Endometrium (tissue), 2 donors: ENCODE measurements around the gene FBLIM1.
"Not testable (repeated sequence)": the region's sequence is repeated elsewhere in the genome, so short reads cannot be mapped to it uniquely, and the experiment has no call there.

Source experiments
- FAIRE-seq: peaks from 2 replicates; lab custom pipeline; 2012; peaks lifted over from hg19 to GRCh38; lab: Jason Lieb, UNC
- donor health status: control.
- donor health status: control.

Gene FBLIM1

DNA sequence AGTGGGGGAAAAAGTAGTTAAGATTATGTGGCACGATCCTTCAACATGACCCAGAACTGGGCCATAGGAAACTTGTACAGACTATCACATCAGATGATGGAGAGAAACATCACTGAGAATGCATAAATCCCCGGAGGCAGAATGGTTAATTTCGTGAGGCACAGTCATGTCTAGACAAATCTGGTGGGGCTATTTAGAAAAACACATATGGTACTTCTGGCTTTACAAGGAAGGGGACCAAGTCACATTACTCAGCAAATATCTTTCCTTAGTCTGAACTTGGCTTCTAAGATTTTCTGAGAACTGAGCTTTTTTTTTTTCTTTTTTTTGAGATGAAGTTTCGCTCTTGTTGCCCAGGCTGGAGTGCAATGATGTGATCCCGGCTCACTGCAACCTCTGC, 58.1 kb downstream of the FBLIM1 start:
- FAIRE-seq, result no peak

DNA sequence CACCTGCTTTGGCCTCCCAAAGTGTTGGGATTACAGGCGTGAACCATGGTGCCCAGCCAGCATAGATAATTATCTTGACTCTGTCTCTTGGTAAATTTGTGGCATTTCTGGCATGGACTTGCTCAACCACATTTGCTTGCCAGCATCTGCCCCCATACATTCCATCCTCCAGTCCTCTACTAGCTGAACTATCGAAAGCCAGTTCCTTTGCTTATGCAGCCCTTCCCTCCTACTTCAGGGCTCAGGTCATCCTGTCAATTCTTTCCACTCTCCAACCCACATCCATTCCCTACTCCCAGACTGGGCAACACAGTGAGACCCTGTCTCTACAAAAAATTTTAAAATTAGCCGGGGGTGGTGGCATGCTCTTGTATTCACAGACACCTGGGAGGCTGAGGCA, 61.9 kb downstream of the FBLIM1 start:
- FAIRE-seq, result no peak

DNA sequence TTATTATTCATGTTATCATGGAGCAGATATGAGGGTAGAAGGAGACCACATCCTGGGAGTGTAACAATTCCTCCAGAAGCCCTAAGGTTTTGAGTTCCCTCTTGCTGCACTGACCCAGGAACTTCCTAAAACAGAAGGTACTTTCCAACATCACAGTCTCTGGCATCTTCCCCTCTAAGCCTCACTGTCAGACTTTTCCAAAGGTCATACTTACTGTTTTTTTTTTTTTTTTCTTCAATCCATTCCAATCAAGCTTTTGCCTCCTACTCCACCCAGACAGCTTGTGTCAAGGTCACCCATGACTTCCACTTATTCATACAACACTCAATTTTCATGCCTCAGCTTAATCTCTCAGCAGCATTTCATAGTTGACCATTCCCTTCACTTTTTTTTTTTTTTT, 67.2 kb downstream of the FBLIM1 start:
- no peak for FAIRE-seq

DNA sequence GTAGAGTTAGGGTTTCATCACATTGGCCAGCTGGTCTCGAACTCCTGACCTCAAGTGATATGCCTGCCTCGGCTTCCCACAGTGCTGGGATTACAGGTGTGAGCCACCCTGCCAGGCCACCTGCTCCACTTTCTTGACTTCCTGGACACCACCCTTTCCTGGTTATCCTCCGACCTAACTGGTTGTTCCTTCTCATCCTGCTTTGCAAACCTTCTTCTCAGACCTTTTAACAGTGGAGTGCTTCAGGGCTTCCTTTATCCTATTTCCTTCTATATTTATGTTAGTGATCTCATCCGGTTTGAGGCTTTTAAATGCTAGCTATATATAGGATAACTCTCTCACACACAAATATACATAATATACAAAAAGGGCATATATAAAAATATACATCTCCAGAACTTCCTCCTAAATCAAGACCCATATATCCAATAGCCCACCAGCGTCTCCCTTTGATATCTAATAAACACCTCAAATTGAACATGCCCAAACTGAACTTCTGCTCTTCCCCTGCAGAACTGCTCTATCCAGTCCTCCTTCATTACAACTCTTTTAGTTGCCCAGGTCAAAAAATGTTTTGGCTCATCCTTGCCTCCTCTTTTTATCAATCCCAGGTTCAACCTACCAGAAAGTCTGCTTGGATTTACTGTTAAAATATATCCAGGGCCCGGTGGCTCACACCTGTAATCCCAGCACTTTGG, 68.4 kb downstream of the FBLIM1 start:
- no peak for FAIRE-seq

DNA sequence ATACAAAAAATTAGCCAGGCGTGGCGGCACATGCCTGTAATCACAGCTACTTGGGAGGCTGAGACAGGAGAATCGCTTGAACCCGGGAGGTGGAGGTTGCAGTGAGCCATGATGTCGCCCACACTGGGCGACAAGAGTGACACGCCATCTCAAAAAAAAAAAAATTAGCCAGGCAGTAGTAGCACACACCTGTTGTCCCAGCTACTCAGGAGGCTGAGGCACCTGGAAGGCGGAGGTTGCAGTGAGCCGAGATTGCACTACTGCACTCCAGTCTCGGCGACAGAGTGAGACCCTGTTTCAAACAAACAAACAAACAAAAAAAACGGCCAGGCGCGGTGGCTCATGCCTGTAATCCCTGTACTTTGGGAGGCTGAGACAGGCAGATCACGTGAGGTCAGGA, 69.0 kb downstream of the FBLIM1 start:
- FAIRE-seq, result not testable (repeated sequence)

DNA sequence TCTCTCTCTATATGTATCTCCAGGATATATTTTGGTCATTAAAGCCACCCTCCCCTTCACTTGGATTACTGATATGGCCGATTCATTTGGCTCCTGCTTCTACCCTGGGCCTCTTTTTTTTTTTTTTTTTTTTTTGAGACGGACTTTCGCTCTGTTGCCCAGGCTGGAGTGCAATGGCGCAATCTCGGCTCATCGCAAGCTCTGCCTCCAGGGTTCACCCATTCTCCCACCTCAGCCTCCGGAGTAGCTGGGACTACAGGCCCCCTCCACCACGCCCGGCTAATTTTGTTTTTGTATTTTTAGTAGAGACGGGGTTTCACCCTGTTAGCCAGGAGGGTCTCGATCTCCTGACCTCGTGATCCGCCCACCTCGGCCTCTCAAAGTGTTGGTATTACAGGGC, 70.3 kb downstream of the FBLIM1 start:
- FAIRE-seq, result not testable (repeated sequence)

DNA sequence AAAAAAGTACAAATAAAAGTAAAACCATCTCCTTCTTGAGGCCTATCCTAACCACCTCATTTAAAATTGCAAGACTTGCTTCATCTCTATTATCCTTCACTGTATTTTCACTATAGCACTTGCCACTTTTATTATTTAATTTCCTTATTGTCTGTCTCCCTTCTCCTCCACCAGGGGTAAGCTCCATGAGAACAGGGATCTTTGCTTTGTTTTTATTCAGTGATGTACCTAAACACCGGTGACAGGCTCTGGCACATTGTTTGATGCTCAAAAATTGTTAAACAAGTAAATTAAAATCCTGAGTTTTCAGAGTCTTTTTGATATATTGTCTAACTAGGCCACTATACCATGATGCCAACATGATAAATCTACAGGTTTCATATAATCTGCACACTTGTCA, 71.7 kb downstream of the FBLIM1 start:
- FAIRE-seq, result no peak

DNA sequence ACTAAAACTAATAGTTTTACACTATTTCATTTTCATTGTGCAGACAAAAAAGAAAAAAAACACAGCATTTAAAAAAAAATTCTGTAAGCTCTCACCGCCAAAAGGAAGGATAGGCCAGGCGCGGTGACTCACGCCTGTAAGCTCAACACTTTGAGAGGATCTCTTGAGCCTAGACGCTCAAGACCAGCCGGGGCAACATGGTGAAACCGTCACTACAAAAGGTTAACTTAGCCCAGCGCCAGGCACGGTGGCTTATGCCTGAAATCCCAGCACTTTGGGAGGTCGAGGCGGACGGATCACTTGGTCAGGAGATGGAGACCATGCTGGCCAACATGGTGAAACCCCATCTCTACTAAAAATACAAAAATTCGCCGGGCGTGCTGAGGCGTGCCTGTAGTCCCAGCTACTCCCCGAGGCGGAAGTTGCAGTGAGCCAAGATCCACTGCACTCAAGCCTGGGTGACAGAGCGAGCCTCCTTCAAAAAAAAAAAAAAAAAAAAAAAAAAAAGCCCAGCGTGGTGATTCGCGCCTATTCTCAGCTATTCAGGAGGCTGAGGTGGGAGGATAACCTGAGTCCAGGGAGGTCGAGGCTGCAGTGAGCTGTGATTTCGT, 74.6 kb downstream of the FBLIM1 start:
- FAIRE-seq, result no peak

DNA sequence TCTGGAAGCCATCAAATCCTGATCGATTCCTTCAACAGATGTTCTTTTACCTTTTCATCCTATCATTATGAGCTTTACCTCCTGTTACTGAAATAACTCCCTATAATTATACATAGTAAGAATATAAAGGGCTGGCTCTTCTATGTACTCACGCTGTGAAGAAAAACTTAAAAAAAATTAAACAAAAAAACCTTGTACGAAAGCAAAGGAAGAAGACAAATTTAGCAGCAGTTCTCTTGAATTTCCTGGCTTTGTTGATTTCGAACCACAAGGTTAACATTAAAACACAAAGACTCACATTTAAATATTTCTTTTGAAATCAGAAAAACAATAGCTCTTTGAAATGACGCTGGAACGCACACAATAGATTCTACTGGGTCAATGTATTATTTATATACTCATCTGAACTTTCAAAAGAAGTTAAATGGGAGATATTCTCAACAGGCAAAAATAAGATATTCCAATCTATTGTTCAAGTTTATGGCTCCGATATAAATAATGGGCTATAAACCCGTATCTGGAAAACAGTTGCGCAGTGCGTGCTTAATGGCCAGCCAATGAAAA, 75.3 kb downstream of the FBLIM1 start:
- FAIRE-seq, result peak; percentile 79

DNA sequence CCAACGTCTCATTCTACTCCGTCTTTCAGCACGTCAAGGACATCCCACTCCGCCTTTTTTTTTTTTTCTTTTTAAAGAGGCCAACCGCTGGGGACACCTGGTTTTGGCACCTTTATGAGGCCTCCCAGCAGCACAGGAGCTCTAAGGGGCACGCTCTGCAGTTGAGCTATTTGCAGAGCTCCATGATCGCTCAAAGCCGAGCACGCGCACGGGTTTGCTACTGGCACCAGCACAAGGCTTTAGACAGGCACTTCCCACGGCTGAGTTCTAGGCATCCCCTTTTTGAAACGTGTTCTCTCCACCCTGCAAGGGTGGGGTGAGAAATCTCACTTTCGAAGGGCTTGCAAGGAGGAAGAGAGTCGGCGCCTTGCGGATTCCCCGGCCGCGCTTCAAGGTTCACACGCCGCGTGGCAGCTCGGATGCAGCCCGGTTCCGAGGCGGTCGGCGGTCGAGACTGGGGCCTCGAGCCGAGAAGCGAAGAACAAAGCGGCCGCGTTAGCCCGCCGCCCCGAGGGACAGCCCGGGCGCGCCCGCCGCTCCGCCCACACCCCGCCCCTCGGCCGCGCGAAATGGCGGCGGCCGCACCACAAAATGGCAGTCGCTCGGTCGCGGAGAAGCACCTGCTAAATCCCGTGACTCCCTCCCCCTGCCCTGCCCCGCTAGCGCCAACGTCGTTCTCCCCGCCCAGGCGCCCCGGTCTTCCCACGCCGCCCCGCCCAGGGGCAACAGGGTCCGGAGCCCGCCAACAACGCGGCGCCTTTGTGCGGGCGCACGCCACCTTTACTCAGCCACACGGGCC, 76.0 kb downstream of the FBLIM1 start:
- no peak for FAIRE-seq

DNA sequence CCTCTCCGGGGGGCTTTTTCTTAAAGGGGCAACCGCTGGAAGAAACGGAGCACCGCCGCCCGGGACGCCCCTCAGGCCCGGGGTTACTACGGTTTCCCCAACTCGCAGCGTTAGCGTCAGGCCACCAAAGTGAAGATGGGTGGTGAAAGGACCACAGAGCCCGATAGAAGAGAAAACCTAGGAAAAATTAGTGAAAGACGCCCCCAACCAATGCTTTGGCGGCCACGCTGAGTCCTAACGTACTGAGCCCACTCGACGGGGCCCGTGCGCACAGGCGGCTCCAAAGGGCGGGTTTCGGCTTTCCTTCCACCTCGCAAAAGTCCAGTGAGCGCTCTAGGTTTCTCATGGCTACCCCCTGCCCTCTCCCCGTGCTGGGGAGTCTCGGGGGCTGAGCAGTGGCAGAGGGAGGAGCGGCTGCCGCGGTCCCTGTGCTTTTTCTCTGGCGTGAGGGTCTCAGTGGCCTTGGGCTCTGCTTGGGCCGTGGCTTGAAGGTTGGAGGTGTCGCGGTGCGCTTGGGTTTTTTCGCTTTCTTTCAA, 76.7 kb downstream of the FBLIM1 start:
- no peak for FAIRE-seq

DNA sequence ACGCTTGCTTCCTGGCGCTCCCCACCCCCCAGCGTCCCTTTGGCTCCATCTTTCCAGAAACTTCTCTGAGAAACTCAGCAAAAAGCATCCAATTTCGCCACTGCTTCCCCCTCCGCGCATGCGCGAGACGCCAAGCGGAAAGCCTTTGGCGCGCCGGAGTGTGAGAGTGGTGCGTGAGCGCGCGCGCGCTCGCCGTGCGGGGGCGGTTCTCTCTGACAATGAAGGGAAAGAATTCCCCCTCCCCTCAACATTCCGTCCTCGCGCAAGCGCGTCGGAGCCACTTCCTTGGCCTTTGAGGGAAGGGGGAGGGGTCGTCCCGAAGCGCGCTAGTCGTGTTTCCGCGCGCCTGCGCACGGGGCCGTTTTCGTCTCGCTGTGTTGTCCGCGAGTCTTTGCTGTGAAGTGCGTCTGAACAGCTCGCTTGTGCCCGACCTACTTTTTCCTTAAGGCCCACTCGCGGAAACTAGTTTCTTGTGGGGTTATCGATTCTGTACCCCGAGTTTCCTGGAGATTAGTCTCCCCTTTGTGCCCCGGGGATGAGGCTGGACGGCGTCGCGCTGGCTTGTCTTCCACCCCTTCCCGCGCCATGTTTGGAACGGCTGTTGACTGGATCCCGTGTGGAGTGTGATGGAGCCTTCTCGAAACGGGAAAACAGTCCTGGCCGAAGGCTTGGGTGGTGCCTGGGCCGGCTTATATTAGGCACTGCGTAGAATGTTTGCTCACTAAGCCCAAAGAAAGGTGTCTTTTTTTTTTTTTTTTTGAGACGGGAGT, 77.3 kb downstream of the FBLIM1 start:
- FAIRE-seq, result peak; percentile 85
